Measurements from ENCODE around the gene ATP6V1C2. TPM values are rescaled to one million over a fixed set of nuclear protein-coding genes. Genes with fewer than 3 reads are reported as not detected.
"Not testable (repeated sequence)": the region's sequence is repeated elsewhere in the genome, so short reads cannot be mapped to it uniquely, and the experiment has no call there.

The ATP6V1C2 gene
- total RNA-seq, 4 donors from 2014 or later: 0.63 to 4.0 (median 1.3) TPM

DNA sequence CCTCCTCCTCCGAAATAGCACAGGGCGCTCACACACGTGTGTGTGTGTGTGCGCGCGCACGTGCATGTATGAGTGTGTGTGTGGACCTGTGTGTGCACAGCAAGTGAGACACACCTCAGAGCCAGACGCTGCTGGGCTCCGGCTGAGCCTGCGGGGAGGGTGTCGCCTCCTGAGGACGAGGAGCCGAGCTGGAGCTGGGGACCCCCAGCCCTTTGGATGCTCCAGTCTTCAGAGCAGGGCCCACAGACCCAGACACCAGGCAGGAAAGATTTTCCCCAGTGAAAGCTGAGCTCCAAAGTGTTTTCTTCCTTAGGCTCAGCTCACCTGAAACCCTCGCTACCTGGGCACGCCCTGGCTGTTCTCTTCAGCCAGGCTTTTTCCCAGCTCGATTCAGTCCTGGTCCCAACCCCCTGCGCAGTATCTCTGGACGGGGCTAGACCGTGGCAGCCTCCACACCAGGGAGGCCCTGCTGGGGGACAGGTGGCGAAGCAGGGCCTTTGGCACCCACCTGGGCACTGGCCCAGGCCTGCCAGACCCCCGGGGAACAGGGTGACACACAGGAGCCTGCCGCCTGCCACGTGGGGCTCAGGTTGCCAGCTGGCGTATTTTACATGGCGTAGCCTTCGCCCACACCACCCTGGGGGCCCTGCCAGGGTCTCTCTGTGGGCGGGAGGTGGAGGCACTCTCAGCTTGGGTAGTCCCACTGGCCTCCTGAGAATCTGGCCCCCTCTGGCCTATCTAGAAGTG, 55.0 kb downstream of the ATP6V1C2 start:
- DNase-seq (ENCODE audit: low spot score) (no peak), ATAC-seq (ENCODE audit: low FRiP score) (no peak)
- TF ChIP-seq, protein P1, sequence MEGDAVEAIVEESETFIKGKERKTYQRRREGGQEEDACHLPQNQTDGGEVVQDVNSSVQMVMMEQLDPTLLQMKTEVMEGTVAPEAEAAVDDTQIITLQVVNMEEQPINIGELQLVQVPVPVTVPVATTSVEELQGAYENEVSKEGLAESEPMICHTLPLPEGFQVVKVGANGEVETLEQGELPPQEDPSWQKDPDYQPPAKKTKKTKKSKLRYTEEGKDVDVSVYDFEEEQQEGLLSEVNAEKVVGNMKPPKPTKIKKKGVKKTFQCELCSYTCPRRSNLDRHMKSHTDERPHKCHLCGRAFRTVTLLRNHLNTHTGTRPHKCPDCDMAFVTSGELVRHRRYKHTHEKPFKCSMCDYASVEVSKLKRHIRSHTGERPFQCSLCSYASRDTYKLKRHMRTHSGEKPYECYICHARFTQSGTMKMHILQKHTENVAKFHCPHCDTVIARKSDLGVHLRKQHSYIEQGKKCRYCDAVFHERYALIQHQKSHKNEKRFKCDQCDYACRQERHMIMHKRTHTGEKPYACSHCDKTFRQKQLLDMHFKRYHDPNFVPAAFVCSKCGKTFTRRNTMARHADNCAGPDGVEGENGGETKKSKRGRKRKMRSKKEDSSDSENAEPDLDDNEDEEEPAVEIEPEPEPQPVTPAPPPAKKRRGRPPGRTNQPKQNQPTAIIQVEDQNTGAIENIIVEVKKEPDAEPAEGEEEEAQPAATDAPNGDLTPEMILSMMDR (IDR thresholded peaks at IDR 0.05): no peak

DNA sequence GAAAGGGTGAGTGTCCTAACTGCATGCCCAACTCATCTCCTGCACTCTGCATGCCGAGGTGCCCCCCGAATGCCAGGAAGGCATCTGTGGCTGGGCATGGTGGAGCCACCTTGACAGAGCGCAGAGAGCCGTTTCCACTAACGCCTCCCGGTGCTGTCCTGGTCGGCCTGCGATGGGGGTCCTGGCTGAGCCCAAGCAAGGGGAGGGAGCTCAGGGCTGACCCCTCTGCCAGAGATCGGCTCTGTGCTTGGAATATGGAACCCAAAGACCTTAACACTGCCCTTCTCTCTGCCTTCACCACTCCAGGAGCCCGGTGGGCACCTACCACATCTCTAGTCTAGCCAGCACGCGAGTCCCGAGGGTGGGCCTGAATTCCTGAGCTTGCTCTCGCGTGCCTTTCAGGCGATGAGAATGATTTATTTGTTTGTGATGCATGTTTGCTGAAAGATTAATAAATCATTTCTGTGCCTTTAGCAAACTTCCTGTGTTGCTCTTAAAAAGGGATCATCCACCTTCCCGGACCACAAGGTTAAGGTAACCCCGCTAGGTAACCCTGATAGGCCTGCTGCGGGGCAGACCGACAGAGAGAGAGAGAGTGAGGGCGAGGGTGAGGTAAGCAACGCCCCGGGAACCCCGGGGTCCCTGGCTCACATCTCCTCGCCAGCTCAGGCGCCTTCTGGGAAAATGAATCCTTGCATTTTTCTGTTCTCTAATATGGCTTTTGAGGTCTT, 55.8 kb downstream of the ATP6V1C2 start:
- TF ChIP-seq, protein P1 (IDR thresholded peaks at IDR 0.05): no peak
- DNase-seq (ENCODE audit: low spot score) (peak; percentile 12), ATAC-seq (ENCODE audit: low FRiP score) (no peak)

DNA sequence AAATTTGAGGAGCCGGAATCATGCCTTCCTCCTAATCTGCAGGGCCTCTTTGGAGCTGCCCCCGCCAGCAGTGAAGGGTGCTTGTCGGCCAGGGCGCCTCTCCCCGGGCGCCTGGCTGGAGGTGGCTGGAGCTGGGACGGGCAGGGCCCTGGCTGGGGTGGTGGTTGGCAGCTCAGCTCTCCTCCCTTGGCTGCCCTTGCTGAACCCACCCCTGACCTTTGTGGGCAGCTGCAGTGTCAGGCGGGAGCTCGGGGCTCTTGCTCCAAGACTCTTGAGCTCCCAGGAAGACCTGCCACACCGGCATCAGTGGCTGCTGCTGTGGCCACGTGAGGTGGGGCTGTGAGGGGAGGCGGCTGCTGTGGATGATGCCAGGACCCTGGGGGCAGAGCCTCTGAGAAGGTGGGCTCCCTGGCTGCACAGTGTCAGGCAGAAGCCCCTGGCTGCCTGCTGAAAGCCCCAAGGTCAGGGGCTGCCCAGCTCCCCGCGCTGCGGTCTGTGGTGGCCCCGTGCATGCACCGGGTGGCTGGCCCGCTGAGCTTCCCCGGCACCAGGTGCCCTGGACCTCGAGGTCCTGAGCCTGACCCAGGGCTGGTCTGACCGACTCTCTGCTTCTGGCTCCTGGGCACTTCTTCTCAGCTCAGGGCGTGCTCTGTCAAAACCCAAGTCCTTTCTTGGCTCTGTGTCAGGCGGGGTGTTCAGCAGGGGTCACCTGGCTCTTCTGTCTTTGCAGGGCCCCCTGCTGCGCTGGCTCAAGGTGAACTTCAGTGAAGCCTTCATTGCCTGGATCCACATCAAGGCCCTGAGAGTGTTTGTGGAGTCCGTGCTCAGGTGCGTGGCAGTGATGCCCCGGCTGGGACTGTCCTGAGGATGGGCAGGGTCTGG, 56.7 kb downstream of the ATP6V1C2 start:
- ATAC-seq (ENCODE audit: low FRiP score): no peak
- TF ChIP-seq, protein P1 (IDR thresholded peaks at IDR 0.05): no peak
- DNase-seq (ENCODE audit: low spot score): peak; percentile 8

DNA sequence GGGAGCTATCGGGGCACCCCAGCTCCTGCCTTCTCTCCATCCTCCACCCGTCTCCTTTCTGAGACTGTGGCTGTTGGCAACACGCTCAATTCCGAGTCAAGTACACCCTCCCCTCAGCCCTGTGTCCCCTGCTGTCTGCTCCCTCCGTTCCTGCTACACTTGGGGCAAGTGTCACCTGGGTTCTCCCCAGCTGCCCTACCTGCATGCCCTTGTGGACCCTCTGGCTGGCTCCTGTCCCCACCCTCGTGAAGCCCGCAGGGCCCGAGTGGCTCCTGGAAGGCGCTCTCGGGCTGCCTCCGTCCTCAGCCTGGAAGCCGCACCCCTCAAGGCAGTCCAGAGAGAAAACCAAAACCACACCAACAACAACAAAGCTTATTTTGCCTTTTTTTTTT, 57.3 kb downstream of the ATP6V1C2 start:
- TF ChIP-seq, protein P1 (IDR thresholded peaks at IDR 0.05): no peak
- ATAC-seq (ENCODE audit: low FRiP score) (no peak), DNase-seq (ENCODE audit: low spot score) (no peak)

DNA sequence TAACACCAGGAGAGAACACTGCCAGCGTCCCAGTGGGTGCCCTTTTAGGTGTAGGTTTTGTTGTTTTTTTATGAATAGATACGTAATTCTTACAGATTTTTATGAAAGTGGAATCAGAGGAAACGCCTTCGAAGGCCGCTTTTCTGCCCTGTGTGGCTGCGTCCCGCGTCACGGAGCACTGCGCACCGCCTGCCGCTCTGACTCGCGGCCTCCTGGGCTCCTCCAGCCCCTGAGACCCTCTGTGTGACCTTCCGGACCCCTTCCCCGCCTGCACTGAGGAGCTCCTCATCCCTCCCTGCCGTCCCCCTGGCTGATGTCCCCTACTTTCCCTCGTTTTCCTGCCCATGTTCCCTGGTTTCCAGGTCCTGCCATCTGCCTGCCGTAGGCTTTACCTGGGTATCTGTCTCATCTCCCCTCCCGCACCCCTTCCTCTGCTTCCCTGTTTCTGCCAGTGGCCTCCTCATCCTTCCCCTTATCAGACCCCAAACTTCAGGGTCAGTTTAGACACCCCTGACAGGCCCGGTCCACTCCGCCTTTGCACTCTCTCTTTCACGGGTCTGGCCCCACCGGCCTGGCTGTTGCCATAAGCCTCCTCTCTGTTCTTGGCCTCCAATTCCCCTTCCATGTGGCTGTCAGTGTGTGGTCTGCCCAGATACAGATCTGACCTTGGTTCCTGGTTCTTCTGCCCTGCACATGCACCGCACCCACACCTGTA, 58.5 kb downstream of the ATP6V1C2 start:
- ATAC-seq (ENCODE audit: low FRiP score): no peak
- DNase-seq (ENCODE audit: low spot score): no peak
- TF ChIP-seq, protein P1 (IDR thresholded peaks at IDR 0.05): no peak

DNA sequence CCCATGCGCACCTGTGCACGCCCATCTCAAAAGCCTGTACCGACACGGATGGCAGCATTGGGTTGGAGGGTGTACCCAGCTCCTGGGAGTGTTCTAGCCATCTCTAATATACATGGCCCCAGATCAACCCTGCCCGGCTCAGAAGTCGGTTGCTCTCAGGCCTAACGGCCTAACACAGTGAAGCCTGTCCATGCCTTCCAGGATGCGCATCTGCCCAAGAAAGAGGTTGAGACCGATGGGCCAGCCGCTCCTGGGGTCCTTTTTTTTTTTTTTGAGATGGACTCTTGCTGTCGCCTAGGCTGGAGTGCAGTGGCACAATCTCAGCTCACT, 59.0 kb downstream of the ATP6V1C2 start:
- ATAC-seq (ENCODE audit: low FRiP score) (no peak), DNase-seq (ENCODE audit: low spot score) (no peak)
- TF ChIP-seq, protein P1 (IDR thresholded peaks at IDR 0.05): no peak

DNA sequence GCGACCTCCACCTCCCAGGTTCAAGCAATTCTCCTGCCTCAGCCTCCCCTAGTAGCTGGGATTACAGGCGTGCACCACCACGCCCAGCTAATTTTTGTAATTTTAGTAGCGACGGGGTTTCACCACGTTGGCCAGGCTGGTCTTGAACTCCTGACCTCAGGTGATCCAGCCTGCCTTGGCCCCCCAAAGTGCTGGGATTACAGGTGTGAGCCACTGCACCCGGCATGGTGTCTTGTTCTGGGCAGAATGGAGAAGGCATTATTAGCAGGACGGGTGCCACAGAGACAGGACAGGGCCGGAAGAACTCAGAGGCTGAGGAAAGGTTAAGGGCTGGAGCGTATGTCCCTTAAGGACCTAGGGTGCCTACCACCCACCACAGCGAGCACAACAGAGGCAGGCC, 59.4 kb downstream of the ATP6V1C2 start:
- ATAC-seq (ENCODE audit: low FRiP score); DNase-seq (ENCODE audit: low spot score): not testable (repeated sequence)
